Gastrocnemius medialis (tissue), 4 donors: ENCODE results near the gene P4HA1. TPM values are rescaled to one million over a fixed set of nuclear protein-coding genes. Genes with fewer than 3 reads are reported as not detected.
"Not testable (repeated sequence)": the region's sequence is repeated elsewhere in the genome, so short reads cannot be mapped to it uniquely, and the experiment has no call there.

Experiments
- ATAC-seq, 2 donors: fragments of 150-250 bp; one replicate each; pipeline ENCODE4 v1.9.1; 2016
- DNase-seq, 2 donors: peaks; one replicate each; pipeline ENCODE4 v3.0.0-alpha.2; 2019
- H3K27ac ChIP-seq, 4 donors: fragments of 200-600 bp; sonication (generic); 1 replicate in 1 of 4; 2 replicates in 3 of 4; pipeline ENCODE4 v1.5.1; 2016 to 2018; ENCODE audit warnings: mild to moderate bottlenecking in 2 of 4, moderate library complexity in 1 of 4
- H3K27me3 ChIP-seq, 3 donors: fragments of 200-600 bp; sonication (generic) in 2 of 3; 1 replicate in 1 of 3; 2 replicates in 2 of 3; pipeline versions ENCODE4 v1.5.1 to v1.6.0; 2016 to 2019; ENCODE audit warnings: mild to moderate bottlenecking in 1 of 3, moderate library complexity in 1 of 3
- H3K36me3 ChIP-seq, 2 donors: fragments of 200-600 bp; sonication (generic) in 1 of 2; one replicate each; pipeline ENCODE4 v1.5.1; 2017 to 2018
- H3K4me1 ChIP-seq, 2 donors: fragments of 200-600 bp; sonication (generic) in 1 of 2; one replicate each; pipeline ENCODE4 v1.5.1; 2016 to 2017; ENCODE audit warnings: mild to moderate bottlenecking in 2 of 2
- H3K4me3 ChIP-seq, 4 donors: fragments of 200-600 bp; sonication (generic) in 3 of 4; 1 replicate in 1 of 4; 2 replicates in 3 of 4; pipeline ENCODE4 v1.5.1; 2016 to 2019; ENCODE audit warnings: mild to moderate bottlenecking in 2 of 4
- H3K9me3 ChIP-seq, 3 donors: fragments of 200-600 bp; sonication (generic) in 2 of 3; 1 replicate in 1 of 3; 2 replicates in 2 of 3; pipeline ENCODE4 v1.5.1; 2016 to 2019
- POLR2A ChIP-seq, 2 donors: fragments of 450-650 bp; IDR thresholded peaks; one replicate each; pipeline ENCODE4 v1.6.1; 2017; ENCODE audit warnings: antibody characterized with exemption in 2 of 2, mild to moderate bottlenecking in 2 of 2, moderate library complexity in 2 of 2
- in situ Hi-C, 4 donors: fragments of 200-750 bp; cut with MboI; loops; one replicate each; pipeline versions ENCODE4 v1.15.0 to v1.8.0; 2017; ENCODE audit warnings: low sequenced_read_pairs in 4 of 4
- intact Hi-C: fragments of 100-400 bp; cut with DNase I; formaldehyde crosslinking; loops from one replicate; pipeline ENCODE4 v1.15.1; 2023; ENCODE audit warnings: low total_unique reads
- total RNA-seq, 4 donors: library from RNA; depleted of rRNA; stranded (reverse); fragments of >200 nt; gene quantifications; one replicate each; pipeline versions ENCODE4 v1.1.0 to v1.2.3, GENCODE V29; 2016
- TF ChIP-seq, protein P1 (sequence below), 5 experiments: fragments of 450-650 bp in 3 of 5; fragments of 200-600 bp in 2 of 5; sonication (generic) in 2 of 5; IDR thresholded peaks in 4 of 5; conservative IDR thresholded peaks in 1 of 5; 1 replicate in 4 of 5; 2 replicates in 1 of 5; pipeline ENCODE4 v1.5.1; 2016 to 2019; ENCODE audit warnings: antibody characterized with exemption in 5 of 5, mild to moderate bottlenecking in 3 of 5, moderate library complexity in 3 of 5

The P4HA1 gene
- total RNA-seq, 4 donors from 2014 or later, result 65.3 to 348 (median 217) TPM

DNA sequence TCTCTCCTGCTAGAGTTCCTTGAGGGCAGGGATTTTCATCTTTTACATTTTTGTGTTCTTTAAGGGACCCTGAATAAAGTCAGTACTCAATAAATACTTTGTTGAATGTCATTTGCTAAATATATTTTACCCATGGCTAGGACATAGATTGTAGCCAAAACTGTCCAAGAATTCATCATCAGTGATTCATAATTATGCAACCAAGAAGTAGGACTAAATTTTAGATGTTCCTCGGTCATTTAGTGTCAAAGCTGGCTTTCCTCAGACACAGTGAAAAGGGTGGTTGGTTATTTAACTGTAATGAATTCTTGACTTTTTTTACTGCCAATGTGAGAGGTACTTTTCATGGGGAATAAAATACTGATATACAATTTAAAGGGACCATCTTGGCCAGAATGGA is 16.9 kb upstream of the P4HA1 start:
- Histone ChIP-seq H3K4me1 (peaks cover 34 to 41% of the 10 kb centered on the region in 2 donors), H3K4me3 (peak overlapping the region in 1 of 4 donors; percentile 2), H3K36me3 (no peaks in the 10 kb centered on the region), H3K9me3 (no peaks in the 10 kb centered on the region), H3K27ac (peak overlapping the region; percentile 91 to 96 (median 94)), H3K27me3 (no peaks in the 10 kb centered on the region)
- in situ Hi-C loops (no loop called here), intact Hi-C loops (no loop called here)
- TF ChIP-seq, protein P1, sequence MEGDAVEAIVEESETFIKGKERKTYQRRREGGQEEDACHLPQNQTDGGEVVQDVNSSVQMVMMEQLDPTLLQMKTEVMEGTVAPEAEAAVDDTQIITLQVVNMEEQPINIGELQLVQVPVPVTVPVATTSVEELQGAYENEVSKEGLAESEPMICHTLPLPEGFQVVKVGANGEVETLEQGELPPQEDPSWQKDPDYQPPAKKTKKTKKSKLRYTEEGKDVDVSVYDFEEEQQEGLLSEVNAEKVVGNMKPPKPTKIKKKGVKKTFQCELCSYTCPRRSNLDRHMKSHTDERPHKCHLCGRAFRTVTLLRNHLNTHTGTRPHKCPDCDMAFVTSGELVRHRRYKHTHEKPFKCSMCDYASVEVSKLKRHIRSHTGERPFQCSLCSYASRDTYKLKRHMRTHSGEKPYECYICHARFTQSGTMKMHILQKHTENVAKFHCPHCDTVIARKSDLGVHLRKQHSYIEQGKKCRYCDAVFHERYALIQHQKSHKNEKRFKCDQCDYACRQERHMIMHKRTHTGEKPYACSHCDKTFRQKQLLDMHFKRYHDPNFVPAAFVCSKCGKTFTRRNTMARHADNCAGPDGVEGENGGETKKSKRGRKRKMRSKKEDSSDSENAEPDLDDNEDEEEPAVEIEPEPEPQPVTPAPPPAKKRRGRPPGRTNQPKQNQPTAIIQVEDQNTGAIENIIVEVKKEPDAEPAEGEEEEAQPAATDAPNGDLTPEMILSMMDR (IDR thresholded peaks at IDR 0.05 in 4 of 5, conservative IDR thresholded peaks at IDR 0.05 in 1 of 5), result no peak
- peak in 1 of 2 donors; percentile 13 for TF ChIP-seq POLR2A (IDR thresholded peaks at IDR 0.05)
- DNase-seq (no peak), ATAC-seq (peak in 1 of 2 donors; percentile 17)

DNA sequence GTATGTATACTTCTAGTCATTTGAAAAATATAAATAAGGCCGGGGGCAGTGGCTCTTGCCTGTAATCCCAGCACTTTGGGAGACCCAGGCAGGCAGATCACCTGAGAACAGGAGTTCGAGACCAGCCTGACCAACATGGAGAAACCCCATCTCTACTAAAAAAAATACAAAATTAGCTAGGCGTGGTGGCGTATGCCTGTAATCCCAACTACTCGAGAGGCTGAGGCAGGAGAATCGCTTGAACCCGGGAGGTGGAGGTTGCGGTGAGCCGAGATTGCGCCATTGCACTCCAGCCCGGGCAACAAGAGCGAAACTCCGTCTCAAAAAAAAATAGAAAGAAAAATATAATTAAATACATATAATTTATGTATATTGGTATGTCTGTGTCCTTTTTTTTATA is 15.4 kb upstream of the P4HA1 start:
- H3K27me3 ChIP-seq, intact Hi-C loops, H3K9me3 ChIP-seq, ATAC-seq, DNase-seq, H3K36me3 ChIP-seq, in situ Hi-C loops, H3K4me3 ChIP-seq: not testable (repeated sequence)
- Histone ChIP-seq H3K4me1 (peaks cover 20 to 30% of the 10 kb centered on the region in 2 donors), H3K27ac (peak overlapping the region; percentile 91 to 96 (median 94))

DNA sequence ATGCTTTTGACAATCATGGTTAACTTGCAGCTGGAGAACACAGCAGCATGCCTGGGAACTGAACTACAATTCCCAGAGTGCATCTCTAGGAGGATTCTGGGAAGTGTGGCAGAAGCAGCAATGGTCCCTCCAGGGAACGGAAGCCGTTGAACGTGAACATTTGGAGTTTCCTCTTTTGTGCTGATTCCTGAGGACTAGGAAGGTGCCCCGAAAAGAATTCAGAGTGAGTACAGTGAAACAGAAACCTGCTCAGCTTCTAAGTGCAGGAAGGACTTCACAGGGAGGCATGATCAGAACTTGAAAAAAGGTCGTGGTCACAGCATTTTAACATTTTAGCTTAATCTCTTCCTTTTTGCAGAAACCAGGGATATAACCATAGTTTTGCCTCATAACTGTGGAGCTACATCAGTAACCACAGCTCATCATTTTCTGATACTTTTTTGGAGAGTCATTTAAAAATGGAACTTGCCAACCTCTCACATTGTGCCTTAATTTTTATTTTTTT is 13.7 kb upstream of the P4HA1 start, which contains the start of gene NUDT13:
NUDT13 (plus strand) TSS at position 111 of the 505 bp plus-strand sequence. CDS start 3,911 bp downstream, outside the sequence.
- Histone ChIP-seq H3K4me1 (peaks cover 20 to 30% of the 10 kb centered on the region in 2 donors), H3K27ac (peak within 1 kb of the TSS; percentile 91 to 96 (median 94)), H3K4me3 (peak within 1 kb of the TSS; percentile 60 to 70 (median 65)), H3K27me3 (no peaks in the 10 kb centered on the region), H3K9me3 (no peaks in the 10 kb centered on the region), H3K36me3 (no peaks in the 10 kb centered on the region)
- peak; percentile 85 to 87 for ATAC-seq
- intact Hi-C loops, result loop anchor here (1.0 kb wide), 1 partner anchor 13 kb away; no protein-coding TSS in a partner anchor
- TF ChIP-seq, protein P1 (IDR thresholded peaks at IDR 0.05 in 4 of 5, conservative IDR thresholded peaks at IDR 0.05 in 1 of 5), result no peak
- peak in 1 of 2 donors; percentile 72 for TF ChIP-seq POLR2A (IDR thresholded peaks at IDR 0.05)
- in situ Hi-C loops, result no loop called here
- peak; percentile 73 to 75 for DNase-seq

DNA sequence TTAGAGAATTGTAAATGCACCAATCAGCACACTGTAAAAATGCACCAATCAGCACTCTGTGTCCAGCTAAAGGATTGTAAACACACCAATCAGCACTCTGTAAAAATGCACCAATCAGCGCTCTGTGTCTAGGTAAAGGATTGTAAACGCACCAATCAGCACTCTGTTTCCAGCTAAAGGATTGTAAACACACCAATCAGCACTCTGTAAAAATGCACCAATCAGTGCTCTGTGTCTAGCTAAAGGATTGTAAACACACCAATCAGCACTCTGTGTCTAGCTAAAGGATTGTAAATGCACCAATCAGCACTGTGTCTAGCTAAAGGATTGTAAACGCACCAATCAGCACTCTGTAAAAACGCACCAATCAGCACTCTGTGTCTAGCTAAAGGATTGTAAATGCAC is 12.6 kb upstream of the P4HA1 start:
- DNase-seq, H3K27ac ChIP-seq, H3K9me3 ChIP-seq, intact Hi-C loops, H3K36me3 ChIP-seq, in situ Hi-C loops, H3K4me3 ChIP-seq, ATAC-seq, H3K27me3 ChIP-seq: not testable (repeated sequence)
- H3K4me1 ChIP-seq, result peaks cover 19 to 29% of the 10 kb centered on the region in 2 donors

DNA sequence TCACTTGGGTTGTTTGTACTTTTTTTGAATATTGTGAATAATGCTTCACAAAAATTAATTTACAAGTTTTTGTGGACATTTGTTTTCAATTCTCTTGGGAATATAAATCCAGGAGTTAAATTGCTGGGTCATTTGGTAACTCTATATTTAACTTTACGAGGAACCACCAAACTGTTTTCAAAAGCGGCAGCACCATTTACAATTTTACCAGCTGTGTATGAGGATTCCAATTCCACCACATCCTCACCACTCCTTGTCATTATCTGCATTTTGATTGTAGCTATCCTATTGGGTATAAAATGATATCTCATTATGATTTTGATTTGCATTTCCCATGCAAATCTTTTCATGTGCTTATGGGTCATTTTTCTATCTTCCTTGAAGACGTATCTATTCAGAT is 9.6 kb upstream of the P4HA1 start:
- ATAC-seq (no peak), DNase-seq (no peak)
- H3K36me3 ChIP-seq, result no peaks in the 10 kb centered on the region
- intact Hi-C loops, result no loop called here
- H3K9me3 ChIP-seq, result no peaks in the 10 kb centered on the region
- TF ChIP-seq POLR2A (IDR thresholded peaks at IDR 0.05), result no peak
- TF ChIP-seq, protein P1 (IDR thresholded peaks at IDR 0.05 in 4 of 5, conservative IDR thresholded peaks at IDR 0.05 in 1 of 5), result no peak
- H3K27me3 ChIP-seq, result no peaks in the 10 kb centered on the region
- peaks cover 0 to 4% of the 10 kb centered on the region in 2 donors for H3K4me1 ChIP-seq
- H3K4me3 ChIP-seq, result no peak overlapping the region
- in situ Hi-C loops, result no loop called here
- H3K27ac ChIP-seq, result no peak overlapping the region
